Measurements from ENCODE around the gene GRM1. TPM values are rescaled to one million over a fixed set of nuclear protein-coding genes. Genes with fewer than 3 reads are reported as not detected.

The GRM1 gene
- polyA plus RNA-seq, 1 donor = 0.04 TPM

Other genes with a start within 250 kb of the GRM1 start
- gene FBXO30, start 214.3 kb upstream of the GRM1 start, polyA plus RNA-seq = 11.9 TPM
- gene SHPRH, start 64.7 kb upstream of the GRM1 start, polyA plus RNA-seq = 10.0 TPM

All from large intestine (tissue), 1 donor.